Measurements from ENCODE around the gene MAP3K15. TPM values are rescaled to one million over a fixed set of nuclear protein-coding genes. Genes with fewer than 3 reads are reported as not detected.

Gene MAP3K15
- total RNA-seq, 2 experiments from 2014 or later, result 0.14 TPM; not detected in 1

DNA sequence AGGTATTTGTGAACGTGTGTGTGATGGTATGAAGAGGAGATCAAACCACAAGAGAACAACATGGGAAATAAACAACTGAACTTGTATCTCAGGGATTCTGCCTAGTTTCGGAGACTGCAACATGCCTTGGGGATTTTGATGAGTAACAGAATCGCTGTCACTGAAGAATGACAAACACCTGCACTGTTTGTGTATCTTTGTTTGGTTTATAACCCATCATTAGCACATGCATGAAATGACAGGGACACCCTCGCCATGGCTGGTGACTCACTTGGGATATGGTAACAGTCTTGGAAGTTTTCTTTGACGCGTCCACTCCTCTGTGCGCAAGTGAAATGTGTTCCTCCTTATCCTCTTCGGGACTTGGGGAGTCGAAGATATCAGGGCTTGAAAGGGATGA lies 30.3 kb upstream of the MAP3K15 start:
- peaks cover 77% of the 10 kb centered on the region for H3K36me3 ChIP-seq (ENCODE audit: insufficient read depth, low read length)
- POLR2A ChIA-PET, result no interaction called here

GRCh38 chrX:19544693-19545305 lies 29.5 kb upstream of the MAP3K15 start:
- no peaks in the 10 kb centered on the region for H3K4me1 Mint-ChIP-seq (ENCODE audit: low read depth)
- Histone ChIP-seq H3K4me3 (ENCODE audit: low read length) (no peak overlapping the region), H3K9me3 (ENCODE audit: control insufficient read depth in 1 of 2, insufficient read depth in 1 of 2, low read length in 2 of 2) (no peaks in the 10 kb centered on the region), H3K27ac (ENCODE audit: low read depth in 1 of 2, low read length in 2 of 2) (no peak overlapping the region), H3K27me3 (ENCODE audit: control insufficient read depth in 1 of 2, insufficient read depth in 2 of 2, low read length in 2 of 2) (no peaks in the 10 kb centered on the region), H3K36me3 (ENCODE audit: insufficient read depth, low read length) (peaks cover 78% of the 10 kb centered on the region), H3K4me1 (ENCODE audit: insufficient read depth, low read length) (no peaks in the 10 kb centered on the region)
- H3K27me3 Mint-ChIP-seq, result no peaks in the 10 kb centered on the region
- peak overlapping the region; percentile 40 for H3K27ac Mint-ChIP-seq
- H3K9me3 Mint-ChIP-seq, result no peaks in the 10 kb centered on the region
- no peak overlapping the region for H3K4me3 Mint-ChIP-seq
- intact Hi-C loops (cut with DNase I, micrococcal nuclease), result loop anchor here (1.0 to 10.0 kb wide), 4 partner anchors 344 to 580 kb away; partner anchors contain the start of gene BCLAF3 (in 1 of the 2)
- peak in 9 of 14 experiments; percentile 5 to 64 (median 23) for DNase-seq
- H3K36me3 Mint-ChIP-seq (ENCODE audit: low read depth), result peaks cover 86% of the 10 kb centered on the region
- peak; percentile 60 for ATAC-seq (ENCODE audit: poor library complexity)
- CTCF ChIA-PET, result no interaction called here
- POLR2A ChIA-PET, result no interaction called here
- TF ChIP-seq, protein P1, sequence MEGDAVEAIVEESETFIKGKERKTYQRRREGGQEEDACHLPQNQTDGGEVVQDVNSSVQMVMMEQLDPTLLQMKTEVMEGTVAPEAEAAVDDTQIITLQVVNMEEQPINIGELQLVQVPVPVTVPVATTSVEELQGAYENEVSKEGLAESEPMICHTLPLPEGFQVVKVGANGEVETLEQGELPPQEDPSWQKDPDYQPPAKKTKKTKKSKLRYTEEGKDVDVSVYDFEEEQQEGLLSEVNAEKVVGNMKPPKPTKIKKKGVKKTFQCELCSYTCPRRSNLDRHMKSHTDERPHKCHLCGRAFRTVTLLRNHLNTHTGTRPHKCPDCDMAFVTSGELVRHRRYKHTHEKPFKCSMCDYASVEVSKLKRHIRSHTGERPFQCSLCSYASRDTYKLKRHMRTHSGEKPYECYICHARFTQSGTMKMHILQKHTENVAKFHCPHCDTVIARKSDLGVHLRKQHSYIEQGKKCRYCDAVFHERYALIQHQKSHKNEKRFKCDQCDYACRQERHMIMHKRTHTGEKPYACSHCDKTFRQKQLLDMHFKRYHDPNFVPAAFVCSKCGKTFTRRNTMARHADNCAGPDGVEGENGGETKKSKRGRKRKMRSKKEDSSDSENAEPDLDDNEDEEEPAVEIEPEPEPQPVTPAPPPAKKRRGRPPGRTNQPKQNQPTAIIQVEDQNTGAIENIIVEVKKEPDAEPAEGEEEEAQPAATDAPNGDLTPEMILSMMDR (IDR thresholded peaks at IDR 0.05), result peak; percentile 60

More for the DNA sequence above, 30.3 kb upstream of the MAP3K15 start:
- Mint-ChIP-seq H3K4me3 (no peak overlapping the region), H3K27me3 (no peaks in the 10 kb centered on the region), H3K9me3 (no peaks in the 10 kb centered on the region), H3K36me3 (ENCODE audit: low read depth) (peaks cover 87% of the 10 kb centered on the region), H3K27ac (peak overlapping the region; percentile 10), H3K4me1 (ENCODE audit: low read depth) (no peaks in the 10 kb centered on the region)
- intact Hi-C loops (cut with DNase I, micrococcal nuclease), result loop anchor here in 1 of 2 experiments (2.0 to 10.0 kb wide), 3 partner anchors 343 to 579 kb away; partner anchors contain the start of gene BCLAF3
- no peaks in the 10 kb centered on the region for H3K27me3 ChIP-seq (ENCODE audit: control insufficient read depth in 1 of 2, insufficient read depth in 2 of 2, low read length in 2 of 2)
- DNase-seq (no peak), ATAC-seq (ENCODE audit: poor library complexity) (no peak)
- peaks cover 4% of the 10 kb centered on the region for H3K4me1 ChIP-seq (ENCODE audit: insufficient read depth, low read length)
- CTCF ChIA-PET, result no interaction called here
- no peak overlapping the region for H3K4me3 ChIP-seq (ENCODE audit: low read length)
- TF ChIP-seq, protein P1 (IDR thresholded peaks at IDR 0.05), result no peak
- no peaks in the 10 kb centered on the region for H3K9me3 ChIP-seq (ENCODE audit: control insufficient read depth in 1 of 2, insufficient read depth in 1 of 2, low read length in 2 of 2)
- no peak overlapping the region for H3K27ac ChIP-seq (ENCODE audit: low read depth in 1 of 2, low read length in 2 of 2)

DNA sequence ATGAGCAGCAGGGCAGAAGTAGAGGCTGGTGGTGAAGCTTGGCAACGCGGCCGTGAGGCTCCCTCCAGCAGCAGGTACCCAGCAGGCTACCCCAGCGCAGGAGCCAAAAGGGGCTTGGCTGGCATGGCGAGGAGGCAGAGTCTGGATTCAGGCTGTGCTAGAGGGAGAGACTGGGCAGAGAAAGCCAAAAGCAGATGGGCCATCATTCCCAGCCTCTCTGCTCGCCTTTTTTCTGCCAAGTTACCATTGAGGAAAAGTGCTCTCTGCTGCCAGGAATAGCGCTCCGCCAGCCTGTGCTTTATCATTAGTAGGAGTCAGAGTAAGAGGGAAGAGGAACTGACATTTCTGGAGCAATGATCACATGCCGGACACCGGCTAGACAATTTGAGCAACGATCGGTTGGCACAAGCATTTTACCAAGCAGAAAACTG lies 28.7 kb upstream of the MAP3K15 start:
- intact Hi-C loops (cut with DNase I, micrococcal nuclease), result loop anchor here (1.0 to 10.0 kb wide), 3 partner anchors 344 to 581 kb away; no protein-coding TSS in a partner anchor
- H3K36me3 Mint-ChIP-seq (ENCODE audit: low read depth), result peaks cover 86% of the 10 kb centered on the region
- TF ChIP-seq, protein P1 (IDR thresholded peaks at IDR 0.05), result no peak
- Histone ChIP-seq H3K27me3 (ENCODE audit: control insufficient read depth in 1 of 2, insufficient read depth in 2 of 2, low read length in 2 of 2) (no peaks in the 10 kb centered on the region), H3K4me3 (ENCODE audit: low read length) (no peak overlapping the region), H3K27ac (ENCODE audit: low read depth in 1 of 2, low read length in 2 of 2) (no peak overlapping the region), H3K9me3 (ENCODE audit: control insufficient read depth in 1 of 2, insufficient read depth in 1 of 2, low read length in 2 of 2) (no peaks in the 10 kb centered on the region), H3K4me1 (ENCODE audit: insufficient read depth, low read length) (no peaks in the 10 kb centered on the region), H3K36me3 (ENCODE audit: insufficient read depth, low read length) (peaks cover 75% of the 10 kb centered on the region)
- ChIA-PET POLR2A (no interaction called here), CTCF (no interaction called here)
- H3K27me3 Mint-ChIP-seq, result no peaks in the 10 kb centered on the region
- no peak overlapping the region for H3K4me3 Mint-ChIP-seq
- H3K9me3 Mint-ChIP-seq, result no peaks in the 10 kb centered on the region
- ATAC-seq (ENCODE audit: poor library complexity) (no peak), DNase-seq (no peak)
- H3K27ac Mint-ChIP-seq, result no peak overlapping the region
- H3K4me1 Mint-ChIP-seq (ENCODE audit: low read depth), result no peaks in the 10 kb centered on the region
